HG03045 (cell line): ENCODE data around the gene ABHD16B.

Source experiments
- ATAC-seq: cut with Tn5 transposase; IDR thresholded peaks from one replicate; pipeline ENCODE4 v1.9.1; 2021; ENCODE audit warnings: mild to moderate bottlenecking, moderate library complexity; ENCODE audit not compliant: unreplicated experiment

ABHD16B gene

GRCh38 chr20:63861365-63861934 lies at the start of gene ABHD16B:
Gene ABHD16B (plus strand): TSS chr20:63861498. CDS start chr20:63861541, 43 bp downstream.
- no peak for ATAC-seq

- no peak for ATAC-seq
Observed at GRCh38 chr20:63814891-63815614, 46.2 kb upstream of the ABHD16B start.

- ATAC-seq = no peak
Observed at GRCh38 chr20:63815615-63816253, 45.6 kb upstream of the ABHD16B start.

- ATAC-seq = no peak
Observed at GRCh38 chr20:63819224-63819921, 41.9 kb upstream of the ABHD16B start.

GRCh38 chr20:63821811-63822210 lies 39.5 kb upstream of the ABHD16B start:
- no peak for ATAC-seq

GRCh38 chr20:63822276-63822696 lies 39.0 kb upstream of the ABHD16B start:
- ATAC-seq = no peak

- ATAC-seq = no peak
Observed at GRCh38 chr20:63823691-63824311, 37.5 kb upstream of the ABHD16B start.

- no peak for ATAC-seq
Observed at GRCh38 chr20:63825331-63826118, 35.8 kb upstream of the ABHD16B start.

GRCh38 chr20:63826753-63827152 lies 34.5 kb upstream of the ABHD16B start:
- ATAC-seq = no peak

- ATAC-seq = no peak
Observed at GRCh38 chr20:63828124-63828523, 33.2 kb upstream of the ABHD16B start.

- ATAC-seq = no peak
Observed at GRCh38 chr20:63828545-63828944, 32.8 kb upstream of the ABHD16B start.

- no peak for ATAC-seq
Observed at GRCh38 chr20:63828951-63829350, 32.3 kb upstream of the ABHD16B start.

GRCh38 chr20:63829603-63829944 lies 31.7 kb upstream of the ABHD16B start:
- no peak for ATAC-seq

- no peak for ATAC-seq
Observed at GRCh38 chr20:63829945-63830835, 31.1 kb upstream of the ABHD16B start.

GRCh38 chr20:63830841-63831588 lies 30.3 kb upstream of the ABHD16B start, which contains the start of gene ZBTB46:
Gene ZBTB46 (minus strand): TSS chr20:63831264. CDS start chr20:63790757, 40,507 bp downstream.
- ATAC-seq = no peak

GRCh38 chr20:63831646-63831992 lies 29.7 kb upstream of the ABHD16B start:
- no peak for ATAC-seq

- no peak for ATAC-seq
Observed at GRCh38 chr20:63831993-63832686, 29.2 kb upstream of the ABHD16B start.
